PC-9 (cell line): ENCODE data around the gene MYB. TPM values are rescaled to one million over a fixed set of nuclear protein-coding genes. Genes with fewer than 3 reads are reported as not detected.

Source experiments
- BruUV-seq: library from RNA; stranded (reverse); fragments of 400-500 nt; replicated peaks from 2 replicates; lab custom pipeline; 2021; lab: Mats Ljungman, UMichigan
- CTCF ChIA-PET: fragments of 300-600 bp; sonication (Branson Sonifier 250); formaldehyde crosslinking; loops from one replicate; lab custom pipeline; 2022; ENCODE audit warnings: antibody characterized with exemption; lab: Charles Lee
- POLR2A ChIA-PET: fragments of 300-600 bp; sonication (Branson Sonifier 250); formaldehyde crosslinking; loops from one replicate; lab custom pipeline; 2022; ENCODE audit warnings: antibody characterized with exemption; ENCODE audit not compliant: unreplicated experiment; lab: Charles Lee
- DNase-seq, 2 experiments: peaks; one replicate each; pipeline versions ENCODE4 v3.0.0 to v3.0.0-alpha.2; 2015 to 2022; ENCODE audit warnings: mixed read lengths in 1 of 2
- H2AFZ ChIP-seq: fragments of 200-600 bp; sonication (generic); 2 replicates; pipeline ENCODE4 v1.8.1; 2017; ENCODE audit warnings: antibody characterized with exemption
- H3F3A ChIP-seq: fragments of 200-600 bp; sonication (generic); 2 replicates; pipeline ENCODE4 v1.8.1; 2017; ENCODE audit warnings: antibody characterized with exemption, mild to moderate bottlenecking, low read depth; ENCODE audit not compliant: insufficient read depth
- H3K27ac ChIP-seq: fragments of 200-600 bp; sonication (generic); 2 replicates; pipeline ENCODE4 v1.6.1; 2016; ENCODE audit warnings: mixed run types
- H3K27me3 ChIP-seq: fragments of 200-600 bp; sonication (generic); 2 replicates; pipeline ENCODE4 v1.6.1; 2016; ENCODE audit warnings: low read depth, mixed run types; ENCODE audit not compliant: insufficient read depth
- H3K36me3 ChIP-seq: fragments of 200-600 bp; sonication (generic); 2 replicates; pipeline ENCODE4 v1.6.1; 2016; ENCODE audit warnings: low read depth, mixed run types
- H3K4me1 ChIP-seq: fragments of 200-600 bp; sonication (generic); replicated peaks from 2 replicates; pipeline ENCODE4 v1.6.1; 2016; ENCODE audit warnings: mixed run types; ENCODE audit not compliant: insufficient read depth
- H3K4me2 ChIP-seq: fragments of 200-600 bp; sonication (generic); 2 replicates; pipeline ENCODE4 v1.6.1; 2017; ENCODE audit warnings: mixed run types
- H3K4me3 ChIP-seq: fragments of 200-600 bp; sonication (generic); 2 replicates; pipeline ENCODE4 v1.6.1; 2016; ENCODE audit warnings: mixed run types
- H3K79me2 ChIP-seq: fragments of 200-600 bp; sonication (generic); 2 replicates; pipeline ENCODE4 v1.6.1; 2017; ENCODE audit warnings: low read depth, mixed run types
- H3K9me2 ChIP-seq: fragments of 200-600 bp; sonication (generic); 2 replicates; pipeline ENCODE4 v1.8.1; 2017; ENCODE audit warnings: mild to moderate bottlenecking; ENCODE audit not compliant: insufficient read depth
- H3K9me3 ChIP-seq: fragments of 200-600 bp; sonication (generic); 2 replicates; pipeline ENCODE4 v1.8.1; 2016; ENCODE audit warnings: low read depth; ENCODE audit not compliant: insufficient read depth
- H4K20me1 ChIP-seq: fragments of 200-600 bp; sonication (generic); 2 replicates; pipeline ENCODE4 v1.8.1; 2017; ENCODE audit not compliant: insufficient read depth
- CTCF ChIP-seq: fragments of 200-600 bp; sonication (generic); conservative IDR thresholded peaks from 2 replicates; pipeline ENCODE4 v1.6.1; 2017; ENCODE audit warnings: mixed run types, antibody characterized with exemption, mild to moderate bottlenecking, moderate library complexity
- EZH2 ChIP-seq: fragments of 200-600 bp; sonication (generic); IDR thresholded peaks from 2 replicates; pipeline ENCODE4 v1.8.0; 2017; ENCODE audit warnings: antibody characterized with exemption, low read depth
- intact Hi-C: fragments of 100-400 bp; cut with micrococcal nuclease; formaldehyde crosslinking; loops from one replicate; pipeline ENCODE4 v1.10.0; 2022; ENCODE audit not compliant: unreplicated experiment
- total RNA-seq: library from RNA; stranded (reverse); gene quantifications from 2 replicates; pipeline ENCODE4 v1.2.3, GENCODE V29; 2021

Gene MYB
- total RNA-seq, 1 experiment from 2014 or later = 1.8 TPM

- no peak for DNase-seq
- Histone ChIP-seq H3K9me3 (no peaks in the 10 kb centered on the region), H3K4me1 (no peaks in the 10 kb centered on the region), H4K20me1 (no peaks in the 10 kb centered on the region), H3K27me3 (no peaks in the 10 kb centered on the region), H2AFZ (no peak overlapping the region), H3K79me2 (no peaks in the 10 kb centered on the region), H3F3A (no peaks in the 10 kb centered on the region), H3K27ac (no peak overlapping the region), H3K4me3 (no peak overlapping the region), H3K36me3 (no peaks in the 10 kb centered on the region), H3K4me2 (no peak overlapping the region), H3K9me2 (no peaks in the 10 kb centered on the region)
- intact Hi-C loops = no loop called here
- TF ChIP-seq EZH2 = no peak
- TF ChIP-seq CTCF = no peak
- CTCF ChIA-PET = no interaction called here
- no TSS peak for BruUV-seq
- POLR2A ChIA-PET = no interaction called here
Observed at GRCh38 chr6:135195041-135195440, 13.9 kb downstream of the MYB start.

- Histone ChIP-seq H3K9me3 (no peaks in the 10 kb centered on the region), H2AFZ (no peak overlapping the region), H3K27ac (no peak overlapping the region), H3K4me3 (no peak overlapping the region), H3K9me2 (no peaks in the 10 kb centered on the region), H3K79me2 (no peaks in the 10 kb centered on the region), H3K4me1 (no peaks in the 10 kb centered on the region), H4K20me1 (no peaks in the 10 kb centered on the region), H3K4me2 (no peak overlapping the region), H3K36me3 (no peaks in the 10 kb centered on the region), H3K27me3 (no peaks in the 10 kb centered on the region), H3F3A (no peaks in the 10 kb centered on the region)
- no TSS peak for BruUV-seq
- intact Hi-C loops = no loop called here
- no peak for DNase-seq
- POLR2A ChIA-PET = no interaction called here
- CTCF ChIA-PET = no interaction called here
- no peak for TF ChIP-seq EZH2
- no peak for TF ChIP-seq CTCF
Observed at GRCh38 chr6:135195522-135195921, 14.4 kb downstream of the MYB start.

- Histone ChIP-seq H3K4me3 (no peak overlapping the region), H3K36me3 (no peaks in the 10 kb centered on the region), H3K9me3 (no peaks in the 10 kb centered on the region), H3K79me2 (no peaks in the 10 kb centered on the region), H3K27ac (no peak overlapping the region), H3K9me2 (no peaks in the 10 kb centered on the region), H3K27me3 (no peaks in the 10 kb centered on the region), H2AFZ (no peak overlapping the region), H4K20me1 (no peaks in the 10 kb centered on the region), H3F3A (no peaks in the 10 kb centered on the region), H3K4me2 (no peak overlapping the region), H3K4me1 (no peaks in the 10 kb centered on the region)
- POLR2A ChIA-PET = no interaction called here
- TF ChIP-seq EZH2 = no peak
- TF ChIP-seq CTCF = no peak
- no peak for DNase-seq
- CTCF ChIA-PET = no interaction called here
- intact Hi-C loops = no loop called here
- BruUV-seq = no TSS peak
Observed at GRCh38 chr6:135196739-135197510, 15.8 kb downstream of the MYB start.
